HCT116 (cell line): ENCODE data around the gene TTC27. TPM values are rescaled to one million over a fixed set of nuclear protein-coding genes. Genes with fewer than 3 reads are reported as not detected.

Experiments
- ATAC-seq: fragments of 200-7000 bp; cut with Tn5 transposase; 2 replicates; pipeline ENCODE4 v1.9.1; 2020; ENCODE audit warnings: mild to moderate bottlenecking, moderate library complexity
- BruUV-seq: library from RNA; stranded (reverse); fragments of 400-500 nt; replicated peaks from 2 replicates; lab custom pipeline; 2021; lab: Mats Ljungman, UMichigan
- CTCF ChIA-PET: fragments of 300-600 bp; sonication (Branson Sonifier 250); formaldehyde crosslinking; loops from one replicate; lab custom pipeline; 2021; ENCODE audit warnings: antibody characterized with exemption; lab: Charles Lee
- POLR2A ChIA-PET: fragments of 300-600, 350-600 bp; sonication (Branson Sonifier 250); formaldehyde crosslinking; loops from one replicate; lab custom pipeline; 2021; ENCODE audit warnings: antibody characterized with exemption; lab: Charles Lee
- RAD21 ChIA-PET, 2 experiments: fragments of 300-600 bp; sonication (Branson Sonifier 250); formaldehyde crosslinking; loops; one replicate each; lab custom pipeline; 2023; ENCODE audit warnings: low total read pairs in 2 of 2; ENCODE audit not compliant: uncharacterized antibody in 2 of 2, unreplicated experiment in 2 of 2, low non-redundant PET in 1 of 2; lab: Charles Lee
- DNase-seq: peaks from one replicate; pipeline ENCODE4 v3.0.0-alpha.2; 2010; ENCODE audit warnings: low read depth, low spot score
- H2AFZ ChIP-seq: fragments of 200-600 bp; shearing (Covaris generic), sonication (generic); 2 replicates; pipeline ENCODE4 v1.6.1; 2017; ENCODE audit warnings: low read depth, mixed run types, mixed read lengths, antibody characterized with exemption, low read length; ENCODE audit not compliant: poor library complexity, severe bottlenecking
- H3K27ac ChIP-seq: 2 replicates; pipeline ENCODE4 v1.5.1; 2012; ENCODE audit warnings: low read depth, low read length
- H3K27me3 ChIP-seq: fragments of 200-600 bp; sonication (generic); 2 replicates; pipeline ENCODE4 v1.6.1; 2016; ENCODE audit warnings: mixed run types, low read length, mixed read lengths; ENCODE audit not compliant: insufficient read depth
- H3K36me3 ChIP-seq, 2 experiments: fragments of 200-500 bp in 1 of 2; fragments of 200-600 bp in 1 of 2; sonication (Bioruptor generic) in 1 of 2; sonication (generic) in 1 of 2; 2 replicates each; pipeline versions ENCODE4 v1.5.1 to v1.6.1; 2014 to 2016; ENCODE audit warnings: low read length in 2 of 2, inconsistent platforms in 1 of 2, mixed read lengths in 1 of 2, mixed run types in 1 of 2; ENCODE audit not compliant: insufficient read depth in 2 of 2, control insufficient read depth in 1 of 2
- H3K4me1 ChIP-seq, 2 experiments: fragments of 200-600 bp in 1 of 2; sonication (generic) in 1 of 2; 2 replicates each; pipeline versions ENCODE4 v1.5.1 to v1.6.1; 2012 to 2017; ENCODE audit warnings: low read length in 2 of 2, inconsistent platforms in 1 of 2, mild to moderate bottlenecking in 1 of 2, mixed read lengths in 1 of 2, mixed run types in 1 of 2, moderate library complexity in 1 of 2; ENCODE audit not compliant: insufficient read depth in 2 of 2, control insufficient read depth in 1 of 2
- H3K4me2 ChIP-seq: fragments of 200-600 bp; sonication (generic); 2 replicates; pipeline ENCODE4 v1.6.1; 2017; ENCODE audit warnings: mixed run types, low read length, mixed read lengths
- H3K4me3 ChIP-seq, 2 experiments: fragments of 200-600 bp in 1 of 2; sonication (generic) in 1 of 2; replicated peaks in 1 of 2; 2 replicates each; pipeline ENCODE4 v1.5.1; 2011 to 2016; ENCODE audit warnings: low read length in 2 of 2, control low read depth in 1 of 2, low read depth in 1 of 2, mild to moderate bottlenecking in 1 of 2, mixed read lengths in 1 of 2, mixed run types in 1 of 2
- H3K79me2 ChIP-seq: fragments of 200-600 bp; sonication (generic); 2 replicates; pipeline ENCODE4 v1.6.1; 2017; ENCODE audit warnings: mild to moderate bottlenecking, mixed run types, low read length, moderate library complexity, mixed read lengths; ENCODE audit not compliant: insufficient read depth
- H3K9ac ChIP-seq: fragments of 200-600 bp; sonication (generic); 2 replicates; pipeline ENCODE4 v1.6.1; 2016; ENCODE audit warnings: low read length, mixed read lengths
- H3K9me2 ChIP-seq: fragments of 200-600 bp; sonication (generic), shearing (Covaris generic); 2 replicates; pipeline ENCODE4 v1.6.1; 2017; ENCODE audit warnings: mixed run types, mild to moderate bottlenecking, moderate library complexity; ENCODE audit not compliant: insufficient read depth
- H3K9me3 ChIP-seq, 2 experiments: fragments of 200-500 bp in 1 of 2; fragments of 200-600 bp in 1 of 2; sonication (Bioruptor generic) in 1 of 2; sonication (generic) in 1 of 2; 2 replicates each; pipeline ENCODE4 v1.6.1; 2014 to 2017; ENCODE audit warnings: low read length in 2 of 2, mixed read lengths in 2 of 2, inconsistent platforms in 1 of 2, low read depth in 1 of 2, mild to moderate bottlenecking in 1 of 2, mixed run types in 1 of 2, moderate library complexity in 1 of 2; ENCODE audit not compliant: control insufficient read depth in 1 of 2, insufficient read depth in 1 of 2
- H4K20me1 ChIP-seq: fragments of 200-600 bp; sonication (generic), shearing (Covaris generic); 2 replicates; pipeline ENCODE4 v1.6.1; 2017; ENCODE audit warnings: mixed run types, mild to moderate bottlenecking, moderate library complexity; ENCODE audit not compliant: insufficient read depth
- CTCF ChIP-seq, 3 experiments: fragments of 200-600 bp in 1 of 3; sonication (generic) in 1 of 3; IDR thresholded peaks in 2 of 3; conservative IDR thresholded peaks in 1 of 3; 2 replicates each; pipeline ENCODE4 v1.5.1; 2012 to 2017; ENCODE audit warnings: low read depth in 2 of 3, low read length in 2 of 3, antibody characterized with exemption in 1 of 3, borderline replicate concordance in 1 of 3, control low read depth in 1 of 3, mild to moderate bottlenecking in 1 of 3, mixed read lengths in 1 of 3, mixed run types in 1 of 3, moderate library complexity in 1 of 3; ENCODE audit not compliant: insufficient read depth in 1 of 3
- EZH2 ChIP-seq: fragments of 200-600 bp; sonication (generic); IDR thresholded peaks from 2 replicates; pipeline ENCODE4 v1.6.1; 2017; ENCODE audit warnings: antibody characterized with exemption, mixed run types
- MAX ChIP-seq: IDR thresholded peaks from 2 replicates; pipeline ENCODE4 v1.6.1; 2012
- POLR2AphosphoS5 ChIP-seq: IDR thresholded peaks from 2 replicates; pipeline ENCODE4 v1.6.1; 2011; ENCODE audit warnings: mild to moderate bottlenecking, low read depth, low read length, moderate library complexity
- SIN3A ChIP-seq: IDR thresholded peaks from 2 replicates; pipeline ENCODE4 v1.6.1; 2012; ENCODE audit warnings: low read depth
- ZNF274 ChIP-seq: fragments of 200-500 bp; sonication (Bioruptor generic); IDR thresholded peaks from 2 replicates; pipeline ENCODE4 v1.6.1; 2014; ENCODE audit warnings: mild to moderate bottlenecking, low read depth, low read length, inconsistent platforms
- intact Hi-C: fragments of 100-400 bp; cut with micrococcal nuclease; formaldehyde crosslinking; loops from 2 replicates; pipeline ENCODE4 v1.10.0; 2022
- total RNA-seq: library from RNA; stranded (reverse); gene quantifications from one replicate; pipeline ENCODE4 v1.2.1, GENCODE V29; 2021; ENCODE audit not compliant: unreplicated experiment

The TTC27 gene
- total RNA-seq, 1 experiment from 2014 or later, result 24.4 TPM

GRCh38 chr2:32715391-32715841 is 87.6 kb downstream of the TTC27 start:
- Histone ChIP-seq H3K79me2 (no peaks in the 10 kb centered on the region), H2AFZ (no peak overlapping the region), H3K9me2 (no peaks in the 10 kb centered on the region), H3K9me3 (no peaks in the 10 kb centered on the region), H3K4me2 (no peak overlapping the region), H3K9ac (no peak overlapping the region), H4K20me1 (no peaks in the 10 kb centered on the region), H3K4me3 (no peak overlapping the region), H3K4me1 (no peaks in the 10 kb centered on the region; a peak in 1 of 4 replicates), H3K27ac (no peak overlapping the region), H3K27me3 (no peaks in the 10 kb centered on the region), H3K36me3 (no peaks in the 10 kb centered on the region)
- BruUV-seq, result no TSS peak
- CTCF ChIA-PET, result no interaction called here
- POLR2A ChIA-PET, result no interaction called here
- DNase-seq, result no peak
- intact Hi-C loops, result no loop called here
- RAD21 ChIA-PET, result no interaction called here
- no peak for ATAC-seq
- no peak for TF ChIP-seq EZH2

GRCh38 chr2:32715981-32716380 is 88.1 kb downstream of the TTC27 start:
- H3K4me3 ChIP-seq, result no peak overlapping the region
- no peak for DNase-seq

GRCh38 chr2:32716598-32716997 is 88.7 kb downstream of the TTC27 start:
- RAD21 ChIA-PET, result no interaction called here
- no peaks in the 10 kb centered on the region for H3K36me3 ChIP-seq
- BruUV-seq, result no TSS peak
- intact Hi-C loops, result no loop called here
- no peak overlapping the region for H3K4me2 ChIP-seq
- CTCF ChIA-PET, result no interaction called here
- POLR2A ChIA-PET, result no interaction called here
- no peaks in the 10 kb centered on the region for H3K4me1 ChIP-seq
- DNase-seq (no peak), ATAC-seq (no peak)
- no peak overlapping the region for H3K4me3 ChIP-seq
- no peaks in the 10 kb centered on the region for H3K9me2 ChIP-seq
- no peak overlapping the region for H3K9ac ChIP-seq
- no peak overlapping the region for H3K27ac ChIP-seq
- no peaks in the 10 kb centered on the region for H3K9me3 ChIP-seq
- no peaks in the 10 kb centered on the region for H3K79me2 ChIP-seq
- TF ChIP-seq CTCF (IDR thresholded peaks at IDR 0.05 in 2 of 3, conservative IDR thresholded peaks at IDR 0.05 in 1 of 3; ENCODE audit: borderline replicate concordance in 1 of 3, insufficient read depth in 1 of 3, low read depth in 2 of 3, low read length in 2 of 3) (no peak), MAX (no peak)
- H4K20me1 ChIP-seq, result no peaks in the 10 kb centered on the region
- H3K27me3 ChIP-seq, result no peaks in the 10 kb centered on the region
- no peak overlapping the region for H2AFZ ChIP-seq

More at GRCh38 chr2:32715981-32716380, 88.1 kb downstream of the TTC27 start:
- POLR2A ChIA-PET, result no interaction called here
- Histone ChIP-seq H3K4me1 (no peaks in the 10 kb centered on the region; a peak in 1 of 4 replicates), H3K9ac (no peak overlapping the region), H3K27ac (no peak overlapping the region), H2AFZ (no peak overlapping the region), H4K20me1 (no peaks in the 10 kb centered on the region), H3K4me2 (no peak overlapping the region), H3K9me2 (no peaks in the 10 kb centered on the region), H3K79me2 (no peaks in the 10 kb centered on the region), H3K9me3 (no peaks in the 10 kb centered on the region), H3K27me3 (no peaks in the 10 kb centered on the region), H3K36me3 (no peaks in the 10 kb centered on the region)
- intact Hi-C loops, result no loop called here
- CTCF ChIA-PET, result no interaction called here
- no peak for TF ChIP-seq SIN3A
- no peak for TF ChIP-seq ZNF274
- TF ChIP-seq POLR2AphosphoS5, result no peak
- no peak for ATAC-seq
- no TSS peak for BruUV-seq
- RAD21 ChIA-PET, result no interaction called here
